NAMALWA (cell line): ENCODE data around the gene POFUT1.
A peak's percentile ranks its signal among the peaks of the same experiment; 100 is the strongest.

Experiments used
- DNase-seq: peaks from one replicate; pipeline ENCODE4 v3.0.0-alpha.2; 2015; ENCODE audit warnings: low spot score

The POFUT1 gene

DNA sequence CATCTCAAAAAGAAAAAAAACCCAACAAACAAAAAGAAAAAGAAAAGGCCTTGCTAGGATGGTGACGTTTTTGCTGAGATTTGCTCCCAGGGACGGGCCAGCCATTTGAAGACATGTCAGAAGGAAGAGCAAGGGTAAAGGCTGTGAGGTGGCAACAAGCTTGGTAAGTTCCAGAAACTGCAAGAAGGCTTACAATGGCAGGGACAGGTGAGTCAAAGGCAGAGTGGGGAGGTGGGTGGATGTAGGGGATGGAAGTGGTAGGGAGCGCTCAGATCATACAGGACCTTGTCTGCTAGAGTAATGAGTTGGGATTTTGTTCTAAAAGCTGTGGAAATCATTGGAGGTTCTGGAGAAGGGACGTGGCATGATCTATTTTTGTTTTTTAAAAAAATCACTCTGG, 74.0 kb downstream of the POFUT1 start:
- DNase-seq = no peak

DNA sequence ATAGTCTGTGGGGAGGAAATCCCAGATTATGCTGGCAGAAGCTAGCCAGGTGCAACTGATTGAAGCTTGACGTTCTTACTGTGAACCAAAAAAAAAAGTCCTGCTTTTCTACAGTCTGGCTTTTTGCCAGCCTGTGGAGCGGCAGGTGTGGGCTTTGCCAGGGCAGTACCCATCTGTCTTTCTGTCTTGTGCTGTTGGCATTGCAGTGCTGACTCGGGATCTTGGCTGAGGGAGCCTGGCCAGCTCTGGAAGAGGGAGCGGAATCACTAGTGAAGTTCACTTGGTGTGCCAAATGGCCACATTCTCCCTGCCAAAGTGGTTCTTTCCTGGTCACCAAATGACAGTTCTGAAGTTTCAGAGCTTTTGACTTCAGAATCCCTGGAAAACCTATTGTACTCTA, 74.8 kb downstream of the POFUT1 start:
- DNase-seq = peak; percentile 17

DNA sequence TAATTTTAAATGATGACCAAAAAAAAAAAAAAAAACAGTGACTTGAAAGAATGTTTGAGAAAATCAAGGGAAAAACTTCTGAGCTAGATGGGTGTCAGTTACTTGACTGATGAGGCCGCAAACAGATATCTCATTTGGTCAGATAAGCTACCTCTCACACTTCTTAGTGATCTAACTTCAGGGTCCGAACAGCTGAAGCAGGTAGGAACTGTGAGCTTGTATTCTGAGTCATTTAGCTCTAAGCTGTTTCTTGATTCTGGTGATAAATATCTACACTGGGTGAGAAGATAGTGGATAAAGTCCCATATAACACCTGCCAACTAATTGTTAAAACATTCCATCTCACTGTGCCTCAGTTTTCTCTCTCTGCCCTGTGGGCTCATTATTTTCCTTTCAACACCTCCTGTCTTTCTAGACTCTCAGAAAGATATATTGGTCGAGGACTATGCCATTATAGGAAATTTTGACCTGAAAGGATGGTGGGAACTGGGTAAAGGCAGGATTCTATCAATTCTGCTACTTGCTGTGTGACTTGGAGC, 77.5 kb downstream of the POFUT1 start:
- peak; percentile 33 for DNase-seq

DNA sequence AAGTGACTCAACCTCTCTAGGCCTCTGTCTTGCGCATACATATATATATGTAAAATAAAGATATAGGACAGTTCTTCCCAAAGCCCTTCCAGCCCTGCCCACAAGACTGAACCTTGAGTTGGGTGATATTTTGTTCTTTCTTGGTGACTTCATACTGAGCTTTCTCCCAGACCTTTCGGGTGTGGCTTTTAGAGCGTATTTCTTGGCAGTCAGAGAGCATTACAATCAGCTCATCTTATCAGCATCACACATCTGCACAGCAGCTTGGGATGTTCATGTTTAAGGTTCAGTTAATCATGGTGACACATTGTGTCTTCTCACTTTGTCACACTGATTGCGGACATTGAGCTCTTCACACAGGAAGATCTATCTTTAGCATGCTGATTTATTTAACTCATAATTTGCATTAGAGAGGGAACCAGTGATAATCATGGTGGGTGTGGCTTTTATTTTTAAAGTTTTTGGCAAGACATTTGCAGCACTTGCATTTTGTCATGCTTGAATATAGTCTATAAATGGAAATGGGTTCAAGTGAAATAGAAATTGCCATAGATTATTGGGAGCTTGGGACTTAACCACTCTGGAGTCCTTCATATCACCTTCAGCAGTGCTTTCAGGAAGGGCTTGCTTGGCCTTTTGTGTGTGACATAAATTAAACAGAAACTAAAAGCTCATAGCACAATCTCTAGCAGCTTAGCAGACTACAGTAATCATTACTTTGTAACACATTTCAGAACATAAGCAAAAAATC, 78.1 kb downstream of the POFUT1 start:
- DNase-seq = peak; percentile 90

DNA sequence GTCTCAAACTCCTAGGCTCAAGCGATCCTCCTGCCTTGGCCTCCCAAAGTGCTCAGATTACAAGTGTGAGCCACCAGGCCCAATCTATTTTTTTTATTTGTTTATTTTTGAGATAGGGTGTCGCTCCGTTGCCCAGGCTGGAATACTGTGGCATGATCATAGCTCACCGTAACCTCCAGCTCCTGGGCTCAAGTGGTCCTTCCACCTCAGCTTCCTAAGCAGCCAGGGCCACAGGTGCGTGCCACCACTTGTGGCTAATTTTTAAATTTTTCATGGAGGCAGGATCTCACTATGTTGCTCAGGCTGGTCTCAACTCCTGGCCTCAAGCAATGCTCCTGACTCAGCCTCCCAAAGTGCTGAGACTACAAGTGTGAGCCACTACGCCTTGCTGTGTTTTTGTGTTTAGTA, 79.6 kb downstream of the POFUT1 start:
- DNase-seq = no peak
